ENCODE data around the gene CACNA1C. TPM values are rescaled to one million over a fixed set of nuclear protein-coding genes. Genes with fewer than 3 reads are reported as not detected.

CACNA1C gene
- polyA plus RNA-seq, 1 of the 3 experiments (the other 2 are of a cell fraction): 1.5 TPM

DNA sequence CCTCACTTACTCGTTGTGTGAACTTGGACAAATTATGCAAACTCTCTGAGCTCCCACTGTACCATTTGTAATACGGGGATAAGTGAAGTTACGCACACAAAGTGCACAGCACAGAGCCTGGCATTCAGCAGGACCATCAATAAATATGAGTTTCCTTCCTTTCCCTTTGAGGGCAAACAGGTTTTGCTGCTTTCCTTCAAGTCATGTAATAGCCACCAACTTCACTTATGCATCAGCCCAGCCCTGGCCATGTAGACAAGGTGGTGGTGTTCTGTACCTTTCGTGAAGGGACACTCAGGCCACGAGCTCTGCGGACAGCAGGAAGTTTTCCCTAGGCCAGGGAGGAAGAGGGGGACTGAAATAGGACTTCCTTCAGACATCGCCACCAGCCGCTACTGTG is 272.7 kb downstream of the CACNA1C start:
- ChIA-PET POLR2A (no interaction called here), CTCF (interaction anchor here (0.5 to 1.1 kb wide), 3 partner anchors 21 to 257 kb away, joined by 3 read pairs; no protein-coding TSS in a partner anchor)
- TF ChIP-seq NRF1 (IDR thresholded peaks at IDR 0.05; ENCODE audit: low read depth, low read length) (no peak), SMC3 (IDR thresholded peaks at IDR 0.05; ENCODE audit: low read depth, low read length) (no peak)
- H3K36me3 ChIP-seq (replicated peaks in 1 of 2; ENCODE audit: control insufficient read depth in 1 of 2, insufficient read depth in 2 of 2, low read length in 1 of 2): no peaks in the 10 kb centered on the region
- H3K4me2 ChIP-seq: no peak overlapping the region
- H3K9ac ChIP-seq: no peak overlapping the region
- H3K9me3 ChIP-seq: no peaks in the 10 kb centered on the region
- H4K20me1 ChIP-seq (ENCODE audit: insufficient read depth): no peaks in the 10 kb centered on the region
- DNase-seq: no peak
- WGBS (ENCODE audit: low lambda C conversion rate): 78% methylated on average over 8 of the region's 8 CpGs
- H3K9me2 ChIP-seq: no peaks in the 10 kb centered on the region
- no peak overlapping the region for H3K4me3 ChIP-seq (ENCODE audit: low read depth in 2 of 2, low read length in 1 of 2)
- H3K4me1 ChIP-seq (ENCODE audit: control insufficient read depth in 1 of 2, insufficient read depth in 2 of 2, low read depth in 1 of 2, low read length in 1 of 2): peaks cover 6 to 13% of the 10 kb centered on the region in 2 experiments; a peak in 1 of 4 replicates
- no peaks in the 10 kb centered on the region for H3F3A ChIP-seq (replicated peaks; ENCODE audit: insufficient read depth)
- no peak overlapping the region for H2AFZ ChIP-seq (ENCODE audit: low read depth)
- H3K79me2 ChIP-seq (ENCODE audit: insufficient read depth): no peaks in the 10 kb centered on the region
- H3K27me3 ChIP-seq (ENCODE audit: insufficient read depth): no peaks in the 10 kb centered on the region
- H3K27ac ChIP-seq (ENCODE audit: low read depth in 2 of 2, low read length in 1 of 2): no peak overlapping the region

DNA sequence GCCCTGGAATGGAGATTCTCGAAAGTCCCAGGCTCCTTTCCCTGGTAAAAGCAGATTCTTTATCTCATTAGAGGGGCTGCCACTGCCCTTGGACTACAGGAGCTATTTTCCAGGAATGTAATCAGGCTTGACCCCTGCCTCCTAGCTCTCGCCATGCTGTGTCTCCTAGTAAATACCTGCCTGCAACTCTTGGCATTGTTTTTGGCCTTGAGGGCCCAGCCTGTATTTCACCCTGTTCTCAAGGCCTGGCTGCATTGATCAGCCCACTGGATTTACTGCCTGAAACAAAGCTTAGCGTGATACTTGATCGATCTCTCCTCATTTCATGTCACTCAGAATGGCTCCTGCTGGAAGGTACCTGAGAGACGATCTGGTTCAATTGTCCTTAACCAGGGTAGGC is 273.7 kb downstream of the CACNA1C start:
- Histone ChIP-seq H3K9me3 (no peaks in the 10 kb centered on the region), H3K9ac (no peak overlapping the region), H3K27me3 (ENCODE audit: insufficient read depth) (no peaks in the 10 kb centered on the region), H3K4me2 (no peak overlapping the region), H3K79me2 (ENCODE audit: insufficient read depth) (no peaks in the 10 kb centered on the region), H3K27ac (ENCODE audit: low read depth in 2 of 2, low read length in 1 of 2) (no peak overlapping the region), H3K4me3 (ENCODE audit: low read depth in 2 of 2, low read length in 1 of 2) (no peak overlapping the region), H3K4me1 (ENCODE audit: control insufficient read depth in 1 of 2, insufficient read depth in 2 of 2, low read depth in 1 of 2, low read length in 1 of 2) (peaks cover 6 to 13% of the 10 kb centered on the region in 2 experiments; a peak in 1 of 4 replicates), H4K20me1 (ENCODE audit: insufficient read depth) (no peaks in the 10 kb centered on the region), H2AFZ (ENCODE audit: low read depth) (no peak overlapping the region), H3K36me3 (replicated peaks in 1 of 2; ENCODE audit: control insufficient read depth in 1 of 2, insufficient read depth in 2 of 2, low read length in 1 of 2) (no peaks in the 10 kb centered on the region), H3F3A (replicated peaks; ENCODE audit: insufficient read depth) (no peaks in the 10 kb centered on the region), H3K9me2 (no peaks in the 10 kb centered on the region)
- ChIA-PET CTCF (interaction anchor here (0.6 to 1.2 kb wide), 3 partner anchors 12 to 42 kb away, joined by 3 to 4 read pairs (median 3); no protein-coding TSS in a partner anchor), POLR2A (no interaction called here)
- DNase-seq: no peak
- WGBS (ENCODE audit: low lambda C conversion rate): 81% methylated on average over 5 of the region's 5 CpGs
- TF ChIP-seq EP300 (IDR thresholded peaks at IDR 0.05; ENCODE audit: borderline replicate concordance in 1 of 2, low read depth in 1 of 2, low read length in 1 of 2) (no peak), RFX5 (IDR thresholded peaks at IDR 0.05; ENCODE audit: low read length) (no peak), MEF2A (IDR thresholded peaks at IDR 0.05; ENCODE audit: borderline replicate concordance, low read depth) (no peak), ELF1 (IDR thresholded peaks at IDR 0.05) (no peak), NRF1 (IDR thresholded peaks at IDR 0.05; ENCODE audit: low read depth, low read length) (no peak), RXRA (IDR thresholded peaks at IDR 0.05; ENCODE audit: borderline replicate concordance, low read depth) (no peak), YY1 (IDR thresholded peaks at IDR 0.05; ENCODE audit: low read depth) (no peak), MXI1 (IDR thresholded peaks at IDR 0.05; ENCODE audit: low read depth, low read length) (no peak), RCOR1 (IDR thresholded peaks at IDR 0.05; ENCODE audit: low read length) (no peak), CHD2 (IDR thresholded peaks at IDR 0.05; ENCODE audit: low read length, partially characterized antibody) (no peak), TEAD4 (IDR thresholded peaks at IDR 0.05; ENCODE audit: borderline replicate concordance, insufficient read depth) (no peak), EZH2phosphoT487 (IDR thresholded peaks at IDR 0.05; ENCODE audit: borderline replicate concordance, low read depth) (no peak), GATA2 (CRISPR knock-in tag; IDR thresholded peaks at IDR 0.05) (no peak)
- TF ChIP-seq, protein P1, sequence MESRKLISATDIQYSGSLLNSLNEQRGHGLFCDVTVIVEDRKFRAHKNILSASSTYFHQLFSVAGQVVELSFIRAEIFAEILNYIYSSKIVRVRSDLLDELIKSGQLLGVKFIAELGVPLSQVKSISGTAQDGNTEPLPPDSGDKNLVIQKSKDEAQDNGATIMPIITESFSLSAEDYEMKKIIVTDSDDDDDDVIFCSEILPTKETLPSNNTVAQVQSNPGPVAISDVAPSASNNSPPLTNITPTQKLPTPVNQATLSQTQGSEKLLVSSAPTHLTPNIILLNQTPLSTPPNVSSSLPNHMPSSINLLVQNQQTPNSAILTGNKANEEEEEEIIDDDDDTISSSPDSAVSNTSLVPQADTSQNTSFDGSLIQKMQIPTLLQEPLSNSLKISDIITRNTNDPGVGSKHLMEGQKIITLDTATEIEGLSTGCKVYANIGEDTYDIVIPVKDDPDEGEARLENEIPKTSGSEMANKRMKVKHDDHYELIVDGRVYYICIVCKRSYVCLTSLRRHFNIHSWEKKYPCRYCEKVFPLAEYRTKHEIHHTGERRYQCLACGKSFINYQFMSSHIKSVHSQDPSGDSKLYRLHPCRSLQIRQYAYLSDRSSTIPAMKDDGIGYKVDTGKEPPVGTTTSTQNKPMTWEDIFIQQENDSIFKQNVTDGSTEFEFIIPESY (IDR thresholded peaks at IDR 0.05; ENCODE audit: borderline replicate concordance, low read depth): no peak
- TF ChIP-seq, protein P2, sequence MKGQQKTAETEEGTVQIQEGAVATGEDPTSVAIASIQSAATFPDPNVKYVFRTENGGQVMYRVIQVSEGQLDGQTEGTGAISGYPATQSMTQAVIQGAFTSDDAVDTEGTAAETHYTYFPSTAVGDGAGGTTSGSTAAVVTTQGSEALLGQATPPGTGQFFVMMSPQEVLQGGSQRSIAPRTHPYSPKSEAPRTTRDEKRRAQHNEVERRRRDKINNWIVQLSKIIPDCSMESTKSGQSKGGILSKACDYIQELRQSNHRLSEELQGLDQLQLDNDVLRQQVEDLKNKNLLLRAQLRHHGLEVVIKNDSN (IDR thresholded peaks at IDR 0.05; ENCODE audit: borderline replicate concordance, low read depth): no peak
- TF ChIP-seq, protein P3, sequence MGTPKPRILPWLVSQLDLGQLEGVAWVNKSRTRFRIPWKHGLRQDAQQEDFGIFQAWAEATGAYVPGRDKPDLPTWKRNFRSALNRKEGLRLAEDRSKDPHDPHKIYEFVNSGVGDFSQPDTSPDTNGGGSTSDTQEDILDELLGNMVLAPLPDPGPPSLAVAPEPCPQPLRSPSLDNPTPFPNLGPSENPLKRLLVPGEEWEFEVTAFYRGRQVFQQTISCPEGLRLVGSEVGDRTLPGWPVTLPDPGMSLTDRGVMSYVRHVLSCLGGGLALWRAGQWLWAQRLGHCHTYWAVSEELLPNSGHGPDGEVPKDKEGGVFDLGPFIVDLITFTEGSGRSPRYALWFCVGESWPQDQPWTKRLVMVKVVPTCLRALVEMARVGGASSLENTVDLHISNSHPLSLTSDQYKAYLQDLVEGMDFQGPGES (IDR thresholded peaks at IDR 0.05; ENCODE audit: low read depth, low read length): no peak
- TF ChIP-seq, protein P4, sequence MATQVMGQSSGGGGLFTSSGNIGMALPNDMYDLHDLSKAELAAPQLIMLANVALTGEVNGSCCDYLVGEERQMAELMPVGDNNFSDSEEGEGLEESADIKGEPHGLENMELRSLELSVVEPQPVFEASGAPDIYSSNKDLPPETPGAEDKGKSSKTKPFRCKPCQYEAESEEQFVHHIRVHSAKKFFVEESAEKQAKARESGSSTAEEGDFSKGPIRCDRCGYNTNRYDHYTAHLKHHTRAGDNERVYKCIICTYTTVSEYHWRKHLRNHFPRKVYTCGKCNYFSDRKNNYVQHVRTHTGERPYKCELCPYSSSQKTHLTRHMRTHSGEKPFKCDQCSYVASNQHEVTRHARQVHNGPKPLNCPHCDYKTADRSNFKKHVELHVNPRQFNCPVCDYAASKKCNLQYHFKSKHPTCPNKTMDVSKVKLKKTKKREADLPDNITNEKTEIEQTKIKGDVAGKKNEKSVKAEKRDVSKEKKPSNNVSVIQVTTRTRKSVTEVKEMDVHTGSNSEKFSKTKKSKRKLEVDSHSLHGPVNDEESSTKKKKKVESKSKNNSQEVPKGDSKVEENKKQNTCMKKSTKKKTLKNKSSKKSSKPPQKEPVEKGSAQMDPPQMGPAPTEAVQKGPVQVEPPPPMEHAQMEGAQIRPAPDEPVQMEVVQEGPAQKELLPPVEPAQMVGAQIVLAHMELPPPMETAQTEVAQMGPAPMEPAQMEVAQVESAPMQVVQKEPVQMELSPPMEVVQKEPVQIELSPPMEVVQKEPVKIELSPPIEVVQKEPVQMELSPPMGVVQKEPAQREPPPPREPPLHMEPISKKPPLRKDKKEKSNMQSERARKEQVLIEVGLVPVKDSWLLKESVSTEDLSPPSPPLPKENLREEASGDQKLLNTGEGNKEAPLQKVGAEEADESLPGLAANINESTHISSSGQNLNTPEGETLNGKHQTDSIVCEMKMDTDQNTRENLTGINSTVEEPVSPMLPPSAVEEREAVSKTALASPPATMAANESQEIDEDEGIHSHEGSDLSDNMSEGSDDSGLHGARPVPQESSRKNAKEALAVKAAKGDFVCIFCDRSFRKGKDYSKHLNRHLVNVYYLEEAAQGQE (IDR thresholded peaks at IDR 0.05; ENCODE audit: low read depth, low read length): no peak
